MM.1S (cell line): ENCODE measurements around the gene TAF1.
"Not testable (repeated sequence)": the region's sequence is repeated elsewhere in the genome, so short reads cannot be mapped to it uniquely, and the experiment has no call there.

ENCODE experiments used
- DNase-seq: peaks from one replicate; pipeline ENCODE4 v3.0.0-alpha.2; 2015
- H2AFZ ChIP-seq: fragments of 300-600 bp; sonication (generic); 2 replicates; pipeline ENCODE4 v1.6.0; 2016; ENCODE audit warnings: antibody characterized with exemption, low read length
- H3F3A ChIP-seq: fragments of 300-600 bp; sonication (generic); 2 replicates; pipeline ENCODE4 v1.6.1; 2016; ENCODE audit warnings: mild to moderate bottlenecking, antibody characterized with exemption, low read length, moderate library complexity, mixed read lengths; ENCODE audit not compliant: insufficient read depth
- H3K27ac ChIP-seq: fragments of 300-600 bp; sonication (generic); 2 replicates; pipeline ENCODE4 v1.5.1; 2016; ENCODE audit warnings: mild to moderate bottlenecking, low read length
- H3K27me3 ChIP-seq: fragments of 300-600 bp; sonication (generic); replicated peaks from 2 replicates; pipeline ENCODE4 v1.6.0; 2016; ENCODE audit warnings: low read length; ENCODE audit not compliant: insufficient read depth
- H3K36me3 ChIP-seq: fragments of 300-600 bp; sonication (generic); replicated peaks from 2 replicates; pipeline ENCODE4 v1.6.1; 2016; ENCODE audit warnings: mild to moderate bottlenecking, low read length, mixed read lengths; ENCODE audit not compliant: insufficient read depth
- H3K4me1 ChIP-seq: fragments of 300-600 bp; sonication (generic); 2 replicates; pipeline ENCODE4 v1.6.1; 2016; ENCODE audit warnings: low read length, mixed read lengths
- H3K4me2 ChIP-seq: fragments of 300-600 bp; sonication (generic); 2 replicates; pipeline ENCODE4 v1.6.0; 2016; ENCODE audit warnings: low read depth, low read length
- H3K4me3 ChIP-seq: fragments of 300-600 bp; sonication (generic); 2 replicates; pipeline ENCODE4 v1.5.1; 2016; ENCODE audit warnings: low read length, mixed read lengths
- H3K79me2 ChIP-seq: fragments of 300-600 bp; sonication (generic); 2 replicates; pipeline ENCODE4 v1.6.1; 2016; ENCODE audit warnings: mixed run types, low read length, mixed read lengths
- H3K9ac ChIP-seq: fragments of 300-600 bp; sonication (generic); 2 replicates; pipeline ENCODE4 v1.6.1; 2016; ENCODE audit warnings: low read length, mixed read lengths
- H3K9me2 ChIP-seq: fragments of 300-600 bp; sonication (generic); replicated peaks from 2 replicates; pipeline ENCODE4 v1.6.1; 2016; ENCODE audit warnings: mild to moderate bottlenecking, low read length, mixed read lengths; ENCODE audit not compliant: insufficient read depth
- H3K9me3 ChIP-seq: fragments of 300-600 bp; sonication (generic); replicated peaks from 2 replicates; pipeline ENCODE4 v1.6.1; 2016; ENCODE audit warnings: mild to moderate bottlenecking, low read length, mixed read lengths; ENCODE audit not compliant: insufficient read depth
- H4K20me1 ChIP-seq: fragments of 300-600 bp; sonication (generic); 2 replicates; pipeline ENCODE4 v1.6.1; 2016; ENCODE audit warnings: mild to moderate bottlenecking, low read length, moderate library complexity, mixed read lengths; ENCODE audit not compliant: insufficient read depth
- EZH2 ChIP-seq: fragments of 300-600 bp; sonication (generic); optimal IDR thresholded peaks from 2 replicates; pipeline ENCODE3; 2017; ENCODE audit warnings: low read depth, mild to moderate bottlenecking, antibody characterized with exemption, low read length, mixed read lengths
- EZH2phosphoT487 ChIP-seq: fragments of 300-600 bp; sonication (generic); IDR thresholded peaks from 2 replicates; pipeline ENCODE4 v1.6.1; 2018; ENCODE audit warnings: antibody characterized with exemption, low read length
- TF ChIP-seq, protein P1 (sequence below): fragments of 300-600 bp; sonication (generic); IDR thresholded peaks from 2 replicates; pipeline ENCODE4 v1.5.1; 2016; ENCODE audit warnings: antibody characterized with exemption, low read length, mixed read lengths

TAF1 gene

GRCh38 chrX:71439420-71439819 is 73.3 kb downstream of the TAF1 start:
- H3K79me2 ChIP-seq, result no peaks in the 10 kb centered on the region
- H3K9ac ChIP-seq, result no peak overlapping the region
- no peaks in the 10 kb centered on the region for H3K36me3 ChIP-seq
- H3K4me2 ChIP-seq, result no peak overlapping the region
- H3K27me3 ChIP-seq, result no peaks in the 10 kb centered on the region
- DNase-seq, result no peak
- H3K4me3 ChIP-seq, result no peak overlapping the region
- H3K27ac ChIP-seq, result no peak overlapping the region
- H3K9me2 ChIP-seq, result no peaks in the 10 kb centered on the region
- no peaks in the 10 kb centered on the region for H3F3A ChIP-seq
- TF ChIP-seq, protein P1, sequence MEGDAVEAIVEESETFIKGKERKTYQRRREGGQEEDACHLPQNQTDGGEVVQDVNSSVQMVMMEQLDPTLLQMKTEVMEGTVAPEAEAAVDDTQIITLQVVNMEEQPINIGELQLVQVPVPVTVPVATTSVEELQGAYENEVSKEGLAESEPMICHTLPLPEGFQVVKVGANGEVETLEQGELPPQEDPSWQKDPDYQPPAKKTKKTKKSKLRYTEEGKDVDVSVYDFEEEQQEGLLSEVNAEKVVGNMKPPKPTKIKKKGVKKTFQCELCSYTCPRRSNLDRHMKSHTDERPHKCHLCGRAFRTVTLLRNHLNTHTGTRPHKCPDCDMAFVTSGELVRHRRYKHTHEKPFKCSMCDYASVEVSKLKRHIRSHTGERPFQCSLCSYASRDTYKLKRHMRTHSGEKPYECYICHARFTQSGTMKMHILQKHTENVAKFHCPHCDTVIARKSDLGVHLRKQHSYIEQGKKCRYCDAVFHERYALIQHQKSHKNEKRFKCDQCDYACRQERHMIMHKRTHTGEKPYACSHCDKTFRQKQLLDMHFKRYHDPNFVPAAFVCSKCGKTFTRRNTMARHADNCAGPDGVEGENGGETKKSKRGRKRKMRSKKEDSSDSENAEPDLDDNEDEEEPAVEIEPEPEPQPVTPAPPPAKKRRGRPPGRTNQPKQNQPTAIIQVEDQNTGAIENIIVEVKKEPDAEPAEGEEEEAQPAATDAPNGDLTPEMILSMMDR, result no peak
- TF ChIP-seq EZH2phosphoT487 (no peak), EZH2 (no peak)
- no peaks in the 10 kb centered on the region for H4K20me1 ChIP-seq
- H2AFZ ChIP-seq, result no peak overlapping the region
- H3K4me1 ChIP-seq, result no peaks in the 10 kb centered on the region
- no peaks in the 10 kb centered on the region for H3K9me3 ChIP-seq

DNA sequence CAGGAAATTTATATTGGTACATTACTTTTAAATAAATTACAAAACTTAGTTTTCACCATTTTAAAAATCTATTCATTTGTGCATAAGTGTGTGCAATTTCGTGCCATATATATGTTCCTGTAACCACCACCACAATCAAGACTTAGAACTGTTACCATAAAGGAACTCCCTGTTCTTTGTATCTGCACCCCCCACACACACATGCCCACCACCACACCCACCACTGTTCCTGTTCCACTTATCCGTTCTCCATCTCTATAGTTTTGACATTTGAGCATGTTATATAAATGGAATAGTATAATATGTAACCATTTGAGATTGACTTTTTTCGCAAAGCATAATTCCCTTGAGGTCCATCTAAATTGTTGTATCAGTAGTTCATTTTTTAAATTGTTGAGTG is 73.7 kb downstream of the TAF1 start:
- Histone ChIP-seq H3K4me3 (no peak overlapping the region), H3K27me3 (no peaks in the 10 kb centered on the region), H3K4me1 (no peaks in the 10 kb centered on the region), H3F3A (no peaks in the 10 kb centered on the region), H3K4me2 (no peak overlapping the region), H3K9ac (no peak overlapping the region), H3K79me2 (no peaks in the 10 kb centered on the region), H3K9me2 (no peaks in the 10 kb centered on the region), H3K9me3 (no peaks in the 10 kb centered on the region), H3K36me3 (no peaks in the 10 kb centered on the region), H4K20me1 (no peaks in the 10 kb centered on the region), H2AFZ (no peak overlapping the region), H3K27ac (no peak overlapping the region)
- no peak for DNase-seq
- no peak for TF ChIP-seq EZH2phosphoT487
- no peak for TF ChIP-seq EZH2
- TF ChIP-seq, protein P1, result no peak

- Histone ChIP-seq H3K79me2 (no peaks in the 10 kb centered on the region), H3K4me2 (no peak overlapping the region), H3K27me3 (no peaks in the 10 kb centered on the region), H3K27ac (no peak overlapping the region), H3K36me3 (no peaks in the 10 kb centered on the region), H2AFZ (no peak overlapping the region), H3K4me3 (no peak overlapping the region), H4K20me1 (no peaks in the 10 kb centered on the region), H3K9me3 (no peaks in the 10 kb centered on the region), H3K4me1 (no peaks in the 10 kb centered on the region), H3K9ac (no peak overlapping the region), H3F3A (no peaks in the 10 kb centered on the region), H3K9me2 (no peaks in the 10 kb centered on the region)
- TF ChIP-seq, protein P1, result no peak
- TF ChIP-seq EZH2phosphoT487 (no peak), EZH2 (no peak)
- DNase-seq, result no peak
These were observed 74.2 kb downstream of the TAF1 start for GRCh38 chrX:71440401-71440800.

DNA sequence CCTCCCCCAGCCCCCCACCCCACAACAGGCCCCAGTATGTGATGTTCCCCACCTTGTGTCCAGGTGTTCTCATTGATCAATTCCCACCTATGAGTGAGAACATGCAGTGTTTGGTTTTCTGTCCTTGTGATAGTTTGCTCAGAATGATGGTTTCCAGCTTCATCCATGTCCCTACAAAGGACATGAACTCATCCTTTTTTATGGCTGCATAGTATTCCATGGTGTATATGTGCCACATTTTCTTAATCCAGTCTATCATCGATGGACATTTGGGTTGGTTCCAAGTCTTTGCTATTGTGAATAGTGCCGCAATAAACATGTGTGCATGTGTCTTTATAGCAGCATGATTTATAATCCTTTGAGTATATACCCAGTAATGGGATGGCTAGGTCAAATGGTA is 75.7 kb downstream of the TAF1 start:
- DNase-seq, H3K79me2 ChIP-seq, H3K27ac ChIP-seq, H3K4me3 ChIP-seq, H4K20me1 ChIP-seq, H3K9me3 ChIP-seq, H3K27me3 ChIP-seq, H2AFZ ChIP-seq, H3F3A ChIP-seq, H3K9ac ChIP-seq, H3K4me2 ChIP-seq, H3K36me3 ChIP-seq, H3K4me1 ChIP-seq, H3K9me2 ChIP-seq: not testable (repeated sequence)
